Activated CD4-positive, CD25-positive, alpha-beta regulatory T cell treated with anti-CD3 and anti-CD28 coated beads, Interleukin-2, amount 50 U/mL, for 24 hours (primary cell): Measurements from ENCODE around the gene PFKP.

Experiments
- ATAC-seq, 2 donors: fragments of 150-1000 bp; cut with Tn5 transposase; one replicate each; pipeline ENCODE4 v1.10.0; 2021; ENCODE audit warnings: mild to moderate bottlenecking in 1 of 2, moderate library complexity in 1 of 2

The PFKP gene

GRCh38 chr10:3136763-3137611 is 69.6 kb downstream of the PFKP start:
- no peak for ATAC-seq

GRCh38 chr10:3137958-3138726 is 70.8 kb downstream of the PFKP start:
- ATAC-seq, result no peak

GRCh38 chr10:3139216-3139910 is 72.0 kb downstream of the PFKP start:
- no peak for ATAC-seq

GRCh38 chr10:3140280-3140679 is 72.9 kb downstream of the PFKP start:
- no peak for ATAC-seq

- no peak for ATAC-seq
Observed at GRCh38 chr10:3141351-3142005, 74.1 kb downstream of the PFKP start.

GRCh38 chr10:3142146-3142875 is 75.0 kb downstream of the PFKP start:
- no peak for ATAC-seq

GRCh38 chr10:3143366-3143765 is 76.0 kb downstream of the PFKP start:
- no peak for ATAC-seq

GRCh38 chr10:3143791-3144434 is 76.6 kb downstream of the PFKP start:
- no peak for ATAC-seq

GRCh38 chr10:3145366-3145765 is 78.0 kb downstream of the PFKP start:
- no peak for ATAC-seq

GRCh38 chr10:3146289-3146688 is 78.9 kb downstream of the PFKP start:
- ATAC-seq, result no peak

GRCh38 chr10:3147117-3147820 is 79.9 kb downstream of the PFKP start:
- no peak for ATAC-seq

- no peak for ATAC-seq
Observed at GRCh38 chr10:3148041-3148440, 80.7 kb downstream of the PFKP start.

- no peak for ATAC-seq
Observed at GRCh38 chr10:3148994-3149393, 81.6 kb downstream of the PFKP start.

- ATAC-seq, result no peak
Observed at GRCh38 chr10:3149918-3150317, 82.6 kb downstream of the PFKP start.

- ATAC-seq, result no peak
Observed at GRCh38 chr10:3150366-3150765, 83.0 kb downstream of the PFKP start.

- no peak for ATAC-seq
Observed at GRCh38 chr10:3150961-3151360, 83.6 kb downstream of the PFKP start.

GRCh38 chr10:3151889-3152565 is 84.7 kb downstream of the PFKP start:
- ATAC-seq, result peak in 1 of 2 donors; percentile 17

GRCh38 chr10:3152566-3152935 is 85.2 kb downstream of the PFKP start:
- ATAC-seq, result no peak

GRCh38 chr10:3154666-3155065 is 87.3 kb downstream of the PFKP start:
- ATAC-seq, result no peak

GRCh38 chr10:3159152-3159551 is 91.8 kb downstream of the PFKP start:
- ATAC-seq, result no peak
